Astrocyte of the hippocampus (primary cell): ENCODE data around the gene BYSL.
"Not testable (repeated sequence)": the region's sequence is repeated elsewhere in the genome, so short reads cannot be mapped to it uniquely, and the experiment has no call there.

Experiments
- DNase-seq: peaks from one replicate; pipeline ENCODE4 v3.0.0; 2011; ENCODE audit warnings: low read depth, low spot score

BYSL gene

GRCh38 chr6:41942067-41942851 lies 21.0 kb downstream of the BYSL start:
- DNase-seq, result no peak

- DNase-seq, result not testable (repeated sequence)
Measured at GRCh38 chr6:41942882-41943281, 21.6 kb downstream of the BYSL start.

- DNase-seq, result no peak
Measured at GRCh38 chr6:41943456-41943855, 22.2 kb downstream of the BYSL start.

GRCh38 chr6:41947581-41948220 lies 26.4 kb downstream of the BYSL start:
- DNase-seq, result no peak

GRCh38 chr6:41954668-41955067 lies 33.4 kb downstream of the BYSL start:
- DNase-seq, result no peak

GRCh38 chr6:41955412-41955811 lies 34.1 kb downstream of the BYSL start:
- no peak for DNase-seq

GRCh38 chr6:41957117-41957516 lies 35.8 kb downstream of the BYSL start:
- no peak for DNase-seq

- DNase-seq, result no peak
Measured at GRCh38 chr6:41958022-41958856, 36.9 kb downstream of the BYSL start.

- DNase-seq, result no peak
Measured at GRCh38 chr6:41960028-41960427, 38.7 kb downstream of the BYSL start.

GRCh38 chr6:41963371-41963770 lies 42.1 kb downstream of the BYSL start:
- DNase-seq, result no peak

GRCh38 chr6:41964201-41964887 lies 43.0 kb downstream of the BYSL start:
- DNase-seq, result peak; percentile 16

GRCh38 chr6:41965429-41966213 lies 44.3 kb downstream of the BYSL start:
- peak; percentile 60 for DNase-seq

GRCh38 chr6:41966214-41966920 lies 45.1 kb downstream of the BYSL start:
- DNase-seq, result peak; percentile 76

GRCh38 chr6:41966961-41967311 lies 45.6 kb downstream of the BYSL start:
- DNase-seq, result peak; percentile 94

- peak; percentile 39 for DNase-seq
Measured at GRCh38 chr6:41967312-41968287, 46.3 kb downstream of the BYSL start.

- peak; percentile 25 for DNase-seq
Measured at GRCh38 chr6:41970436-41970846, 49.1 kb downstream of the BYSL start.

- no peak for DNase-seq
Measured at GRCh38 chr6:41972826-41973225, 51.5 kb downstream of the BYSL start.

- no peak for DNase-seq
Measured at GRCh38 chr6:41974281-41974825, 53.1 kb downstream of the BYSL start.

- no peak for DNase-seq
Measured at GRCh38 chr6:41975276-41975675, 54.0 kb downstream of the BYSL start.
